Prostate gland (tissue), 2 donors: ENCODE data around the gene MYL12B.

Experiments
- CTCF ChIP-seq, 4 experiments: fragments of 200-600 bp in 2 of 4; fragments of 450-650 bp in 2 of 4; sonication (generic) in 2 of 4; IDR thresholded peaks; 1 replicate in 3 of 4; 2 replicates in 1 of 4; pipeline ENCODE4 v1.5.1; 2016 to 2019; ENCODE audit warnings: antibody characterized with exemption in 4 of 4, mild to moderate bottlenecking in 2 of 4, moderate library complexity in 2 of 4
- POLR2AphosphoS5 ChIP-seq: sonication (generic); formaldehyde crosslinking; IDR thresholded peaks from one replicate; pipeline ENCODE4 v1.6.1; 2017; ENCODE audit warnings: antibody characterized with exemption

GRCh38 chr18:3252843-3253242, 9.1 kb upstream of the MYL12B start:
- TF ChIP-seq CTCF (IDR thresholded peaks at IDR 0.05) (no peak), POLR2AphosphoS5 (no peak)
